HepG2 (cell line): ENCODE data around the gene TRIM22. TPM values are rescaled to one million over a fixed set of nuclear protein-coding genes. Genes with fewer than 3 reads are reported as not detected.

ENCODE experiments used
- ATAC-seq: fragments of 200-7000 bp; cut with Tn5 transposase; 3 replicates; pipeline ENCODE4 v1.9.1; 2020; ENCODE audit warnings: mild to moderate bottlenecking, moderate library complexity
- BruUV-seq: library from RNA; stranded (reverse); fragments of 400-500 nt; replicated peaks from 2 replicates; lab custom pipeline; 2021; lab: Mats Ljungman, UMichigan
- CTCF ChIA-PET: fragments of 300-600 bp; formaldehyde crosslinking; extraction: SDS; loops from one replicate; lab custom pipeline; 2021; ENCODE audit warnings: low total read pairs, inconsistent platforms, low intra/inter-chr PET ratio; lab: Yijun Ruan, JAX
- POLR2A ChIA-PET: fragments of 350-600 bp; sonication (Branson Sonifier 250); formaldehyde crosslinking; loops from one replicate; lab custom pipeline; 2020; ENCODE audit warnings: antibody characterized with exemption, inconsistent platforms; lab: Yijun Ruan, JAX
- DNase-seq: peaks from one replicate; pipeline ENCODE4 v3.0.0-alpha.2; 2015; ENCODE audit warnings: low spot score
- FAIRE-seq: peaks from 3 replicates; lab custom pipeline; 2011; peaks lifted over from hg19 to GRCh38; lab: Jason Lieb, UNC
- H2AFZ ChIP-seq: one replicate; pipeline ENCODE4 v1.6.1; 2011; ENCODE audit warnings: low read length, inconsistent platforms
- H3K27ac ChIP-seq: fragments of 300-600 bp; 3 replicates; pipeline ENCODE4 v1.8.0; 2011; ENCODE audit warnings: mixed run types, mild to moderate bottlenecking, mixed read lengths, low read length, inconsistent platforms; ENCODE audit not compliant: insufficient read depth; ENCODE audit errors: extremely low read length
- H3K27me3 ChIP-seq, 2 experiments: fragments of 200-600 bp in 1 of 2; 2 replicates in 1 of 2; 3 replicates in 1 of 2; pipeline versions ENCODE4 v1.6.0 to v1.8.0; 2011; ENCODE audit warnings: low read length in 2 of 2, mild to moderate bottlenecking in 2 of 2, moderate library complexity in 2 of 2, inconsistent platforms in 1 of 2; ENCODE audit not compliant: insufficient read depth in 2 of 2, control insufficient read depth in 1 of 2
- H3K36me3 ChIP-seq, 2 experiments: fragments of 200-600 bp in 1 of 2; replicated peaks in 1 of 2; 2 replicates in 1 of 2; 3 replicates in 1 of 2; pipeline versions ENCODE4 v1.5.1 to v1.8.0; 2011; ENCODE audit warnings: low read length in 2 of 2, inconsistent platforms in 1 of 2; ENCODE audit not compliant: insufficient read depth in 2 of 2, control insufficient read depth in 1 of 2
- H3K4me1 ChIP-seq: 2 replicates; pipeline ENCODE4 v1.5.1; 2012; ENCODE audit warnings: low read length, inconsistent platforms; ENCODE audit not compliant: insufficient read depth
- H3K4me2 ChIP-seq: 2 replicates; pipeline ENCODE4 v1.6.0; 2011; ENCODE audit warnings: low read depth, low read length, inconsistent platforms
- H3K4me3 ChIP-seq, 3 experiments: fragments of 200-600 bp in 1 of 3; sonication (generic), shearing (Covaris generic) in 1 of 3; replicated peaks in 1 of 3; 2 replicates each; pipeline ENCODE4 v1.5.1; 2011 to 2016; ENCODE audit warnings: low read length in 3 of 3, inconsistent platforms in 2 of 3, low read depth in 2 of 3, mild to moderate bottlenecking in 2 of 3, control low read depth in 1 of 3, mixed read lengths in 1 of 3; ENCODE audit not compliant: insufficient read depth in 1 of 3
- H3K79me2 ChIP-seq: one replicate; pipeline ENCODE4 v1.6.1; 2011; ENCODE audit warnings: low read length, inconsistent platforms; ENCODE audit not compliant: insufficient read depth
- H3K9ac ChIP-seq: 2 replicates; pipeline ENCODE4 v1.6.0; 2011; ENCODE audit warnings: mild to moderate bottlenecking, low read depth, low read length, inconsistent platforms; ENCODE audit not compliant: insufficient read depth
- H3K9me3 ChIP-seq: 2 replicates; pipeline ENCODE4 v1.5.1; 2012; ENCODE audit warnings: mild to moderate bottlenecking, low read length
- H4K20me1 ChIP-seq: 2 replicates; pipeline ENCODE4 v1.6.0; 2011; ENCODE audit warnings: inconsistent platforms, mild to moderate bottlenecking, low read length, moderate library complexity; ENCODE audit not compliant: insufficient read depth
- BCL6 ChIP-seq: IDR thresholded peaks from 2 replicates; pipeline ENCODE4 v1.6.1; 2016; ENCODE audit warnings: missing genetic modification reagents, missing compliant biosample characterization
- FOSL2 ChIP-seq: sonication (generic); formaldehyde crosslinking; IDR thresholded peaks from 2 replicates; pipeline ENCODE4 v1.4.0; 2020; ENCODE audit warnings: missing genetic modification reagents
- HMG20A ChIP-seq: IDR thresholded peaks from 2 replicates; pipeline ENCODE4 v1.6.1; 2016; ENCODE audit warnings: borderline replicate concordance
- IKZF1 ChIP-seq: fragments of 450-650 bp; IDR thresholded peaks from 2 replicates; pipeline ENCODE4 v1.7.1; 2016
- JARID2 ChIP-seq: sonication (generic); formaldehyde crosslinking; IDR thresholded peaks from 2 replicates; pipeline ENCODE4 v1.8.1; 2023; ENCODE audit warnings: missing genetic modification reagents, inconsistent platforms; ENCODE audit not compliant: insufficient replicate concordance
- PITX1 ChIP-seq: sonication (generic); formaldehyde crosslinking; IDR thresholded peaks from 2 replicates; pipeline ENCODE4 v1.5.1; 2020; ENCODE audit warnings: mild to moderate bottlenecking, missing genetic modification reagents
- RFX1 ChIP-seq: fragments of 450-650 bp; IDR thresholded peaks from 2 replicates; pipeline ENCODE4 v1.6.1; 2017
- ZNF274 ChIP-seq: sonication (generic); formaldehyde crosslinking; IDR thresholded peaks from 2 replicates; pipeline ENCODE4 v1.5.1; 2020; ENCODE audit warnings: mild to moderate bottlenecking, missing genetic modification reagents
- ZNF572 ChIP-seq: sonication (generic); formaldehyde crosslinking; IDR thresholded peaks from 2 replicates; pipeline ENCODE4 v1.5.1; 2020; ENCODE audit warnings: mild to moderate bottlenecking, missing genetic modification reagents
- WGBS: methylation state at CpG from one replicate; pipeline ENCODE4 v1.1.6; 2017; ENCODE audit warnings: low lambda C conversion rate; 5-methylcytosine and 5-hydroxymethylcytosine counted together
- in situ Hi-C: cut with HindIII; loops from 2 replicates; pipeline ENCODE4 v1.10.0; 2017; ENCODE audit warnings: low pct_unique_long_range_greater_than_20kb; ENCODE audit not compliant: extremely low pct_ligation_motif_present
- intact Hi-C: fragments of 100-400 bp; cut with micrococcal nuclease; formaldehyde crosslinking; loops from one replicate; pipeline ENCODE4 v1.10.0; 2022; ENCODE audit not compliant: unreplicated experiment
- polyA plus RNA-seq, 8 experiments: library from polyadenylated mRNA; depleted of rRNA in 3 of 8; stranded (reverse) in 7 of 8; unstranded in 1 of 8; fragments of >200 nt; fragmentation: Illumina TruSeq in 4 of 8; extraction: Trizol in 4 of 8; gene quantifications; 2 replicates each; pipeline versions ENCODE4 v1.2.1 to v1.2.3, GENCODE V29; 2011 to 2016; ENCODE audit warnings: low read depth in 4 of 8, missing spikeins in 1 of 8, mixed read lengths in 1 of 8; ENCODE audit not compliant: insufficient read depth in 1 of 8
- total RNA-seq, 5 experiments: library from RNA; depleted of rRNA; stranded (reverse); fragments of >200 nt; fragmentation: Illumina TruSeq; extraction: Trizol; gene quantifications; 2 replicates each; pipeline ENCODE4 v1.2.3, GENCODE V29; 2016; ENCODE audit warnings: low read depth in 1 of 5
- TF ChIP-seq, protein P1 (sequence below): conservative IDR thresholded peaks from 2 replicates; pipeline ENCODE4 v1.6.1; 2018; ENCODE audit warnings: missing genetic modification reagents
- TF ChIP-seq, protein P2 (sequence below): fragments of 450-650 bp; IDR thresholded peaks from 2 replicates; pipeline ENCODE4 v1.6.1; 2017; ENCODE audit warnings: mild to moderate bottlenecking
- TF ChIP-seq, protein P3 (sequence below): sonication (generic); formaldehyde crosslinking; IDR thresholded peaks from 2 replicates; pipeline ENCODE4 v1.5.0; 2020; ENCODE audit warnings: missing genetic modification reagents

Gene TRIM22
- total and polyA plus RNA-seq, 2 of the 13 experiments (the other 11 are each of a cell fraction or from before 2014, with no cell fraction given) = 2.4 to 3.2 TPM

DNA sequence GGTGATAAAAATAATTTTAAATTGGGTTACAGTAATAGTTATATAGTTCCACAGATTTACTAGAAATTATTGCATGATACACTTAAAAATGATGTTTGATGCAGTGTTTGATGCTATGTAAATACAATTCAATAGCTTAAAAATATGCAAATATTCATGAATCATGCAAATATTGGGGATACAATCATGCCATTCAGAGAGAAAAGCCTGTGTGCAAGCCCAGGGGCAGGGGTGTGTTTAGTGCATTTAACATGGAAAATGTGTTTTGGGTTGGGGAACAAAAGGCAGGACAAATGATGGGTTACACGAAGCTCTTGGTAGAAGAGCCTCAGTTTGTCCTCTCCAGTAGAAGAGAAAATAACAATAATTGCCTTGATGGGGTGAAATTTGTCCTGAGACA is 6.0 kb downstream of the TRIM22 start (continued):
- TF ChIP-seq PITX1 (CRISPR knock-in tag) (no peak), JARID2 (CRISPR knock-in tag) (no peak), FOSL2 (no peak), ZNF572 (CRISPR knock-in tag) (no peak)
- TF ChIP-seq, protein P1, sequence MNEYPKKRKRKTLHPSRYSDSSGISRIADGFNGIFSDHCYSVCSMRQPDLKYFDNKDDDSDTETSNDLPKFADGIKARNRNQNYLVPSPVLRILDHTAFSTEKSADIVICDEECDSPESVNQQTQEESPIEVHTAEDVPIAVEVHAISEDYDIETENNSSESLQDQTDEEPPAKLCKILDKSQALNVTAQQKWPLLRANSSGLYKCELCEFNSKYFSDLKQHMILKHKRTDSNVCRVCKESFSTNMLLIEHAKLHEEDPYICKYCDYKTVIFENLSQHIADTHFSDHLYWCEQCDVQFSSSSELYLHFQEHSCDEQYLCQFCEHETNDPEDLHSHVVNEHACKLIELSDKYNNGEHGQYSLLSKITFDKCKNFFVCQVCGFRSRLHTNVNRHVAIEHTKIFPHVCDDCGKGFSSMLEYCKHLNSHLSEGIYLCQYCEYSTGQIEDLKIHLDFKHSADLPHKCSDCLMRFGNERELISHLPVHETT (CRISPR knock-in tag) = no peak

DNA sequence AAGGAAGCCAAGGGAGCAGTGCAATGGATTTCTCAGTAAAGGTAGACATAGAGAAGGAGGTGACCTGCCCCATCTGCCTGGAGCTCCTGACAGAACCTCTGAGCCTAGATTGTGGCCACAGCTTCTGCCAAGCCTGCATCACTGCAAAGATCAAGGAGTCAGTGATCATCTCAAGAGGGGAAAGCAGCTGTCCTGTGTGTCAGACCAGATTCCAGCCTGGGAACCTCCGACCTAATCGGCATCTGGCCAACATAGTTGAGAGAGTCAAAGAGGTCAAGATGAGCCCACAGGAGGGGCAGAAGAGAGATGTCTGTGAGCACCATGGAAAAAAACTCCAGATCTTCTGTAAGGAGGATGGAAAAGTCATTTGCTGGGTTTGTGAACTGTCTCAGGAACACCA is 6.6 kb downstream of the TRIM22 start:
- ChIA-PET POLR2A (no interaction called here), CTCF (no interaction called here)

More for the DNA sequence above, 6.6 kb downstream of the TRIM22 start:
- no peaks in the 10 kb centered on the region for H3K36me3 ChIP-seq
- no peak overlapping the region for H3K27ac ChIP-seq
- H3K27me3 ChIP-seq = no peaks in the 10 kb centered on the region
- FAIRE-seq (no peak), ATAC-seq (no peak), DNase-seq (no peak)
- H3K4me3 ChIP-seq = no peak overlapping the region
- no peak overlapping the region for H3K4me2 ChIP-seq
- H2AFZ ChIP-seq = no peak overlapping the region
- BruUV-seq = no TSS peak
- no peak for TF ChIP-seq ZNF274 (CRISPR knock-in tag)
- TF ChIP-seq RFX1 = no peak
- TF ChIP-seq BCL6 (CRISPR knock-in tag) = no peak
- no peak for TF ChIP-seq HMG20A (CRISPR knock-in tag)
- TF ChIP-seq, protein P2, sequence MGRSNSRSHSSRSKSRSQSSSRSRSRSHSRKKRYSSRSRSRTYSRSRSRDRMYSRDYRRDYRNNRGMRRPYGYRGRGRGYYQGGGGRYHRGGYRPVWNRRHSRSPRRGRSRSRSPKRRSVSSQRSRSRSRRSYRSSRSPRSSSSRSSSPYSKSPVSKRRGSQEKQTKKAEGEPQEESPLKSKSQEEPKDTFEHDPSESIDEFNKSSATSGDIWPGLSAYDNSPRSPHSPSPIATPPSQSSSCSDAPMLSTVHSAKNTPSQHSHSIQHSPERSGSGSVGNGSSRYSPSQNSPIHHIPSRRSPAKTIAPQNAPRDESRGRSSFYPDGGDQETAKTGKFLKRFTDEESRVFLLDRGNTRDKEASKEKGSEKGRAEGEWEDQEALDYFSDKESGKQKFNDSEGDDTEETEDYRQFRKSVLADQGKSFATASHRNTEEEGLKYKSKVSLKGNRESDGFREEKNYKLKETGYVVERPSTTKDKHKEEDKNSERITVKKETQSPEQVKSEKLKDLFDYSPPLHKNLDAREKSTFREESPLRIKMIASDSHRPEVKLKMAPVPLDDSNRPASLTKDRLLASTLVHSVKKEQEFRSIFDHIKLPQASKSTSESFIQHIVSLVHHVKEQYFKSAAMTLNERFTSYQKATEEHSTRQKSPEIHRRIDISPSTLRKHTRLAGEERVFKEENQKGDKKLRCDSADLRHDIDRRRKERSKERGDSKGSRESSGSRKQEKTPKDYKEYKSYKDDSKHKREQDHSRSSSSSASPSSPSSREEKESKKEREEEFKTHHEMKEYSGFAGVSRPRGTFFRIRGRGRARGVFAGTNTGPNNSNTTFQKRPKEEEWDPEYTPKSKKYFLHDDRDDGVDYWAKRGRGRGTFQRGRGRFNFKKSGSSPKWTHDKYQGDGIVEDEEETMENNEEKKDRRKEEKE = no peak
- no peak for TF ChIP-seq IKZF1
- TF ChIP-seq, protein P3, sequence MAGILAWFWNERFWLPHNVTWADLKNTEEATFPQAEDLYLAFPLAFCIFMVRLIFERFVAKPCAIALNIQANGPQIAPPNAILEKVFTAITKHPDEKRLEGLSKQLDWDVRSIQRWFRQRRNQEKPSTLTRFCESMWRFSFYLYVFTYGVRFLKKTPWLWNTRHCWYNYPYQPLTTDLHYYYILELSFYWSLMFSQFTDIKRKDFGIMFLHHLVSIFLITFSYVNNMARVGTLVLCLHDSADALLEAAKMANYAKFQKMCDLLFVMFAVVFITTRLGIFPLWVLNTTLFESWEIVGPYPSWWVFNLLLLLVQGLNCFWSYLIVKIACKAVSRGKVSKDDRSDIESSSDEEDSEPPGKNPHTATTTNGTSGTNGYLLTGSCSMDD = no peak
- 5% methylated on average over 2 of the region's 2 CpGs for WGBS
- no peaks in the 10 kb centered on the region for H3K79me2 ChIP-seq
- intact Hi-C loops (no loop called here), in situ Hi-C loops (no loop called here)
- no peaks in the 10 kb centered on the region for H3K9me3 ChIP-seq
- H4K20me1 ChIP-seq = no peaks in the 10 kb centered on the region
- H3K9ac ChIP-seq = no peak overlapping the region
- H3K4me1 ChIP-seq = no peaks in the 10 kb centered on the region
